HepG2 (cell line): ENCODE results near the gene HSPB3.

Experiments used
- BHLHE40 ChIP-seq: IDR thresholded peaks from 2 replicates; pipeline ENCODE4 v1.6.1; 2011; ENCODE audit warnings: low read length, improper control_type of control experiment
- JARID2 ChIP-seq: sonication (generic); formaldehyde crosslinking; IDR thresholded peaks from 2 replicates; pipeline ENCODE4 v1.8.1; 2023; ENCODE audit warnings: missing genetic modification reagents, inconsistent platforms; ENCODE audit not compliant: insufficient replicate concordance
- POLR2AphosphoS2 ChIP-seq: IDR thresholded peaks from 2 replicates; pipeline ENCODE4 v1.6.1; 2011; ENCODE audit warnings: low read depth, low read length, improper control_type of control experiment
- ZC3H4 ChIP-seq: sonication (generic); formaldehyde crosslinking; IDR thresholded peaks from 2 replicates; pipeline ENCODE4 v1.4.0; 2020; ENCODE audit warnings: missing genetic modification reagents, borderline replicate concordance
- ZNF12 ChIP-seq: sonication (generic); formaldehyde crosslinking; IDR thresholded peaks from 2 replicates; pipeline ENCODE4 v1.5.0; 2020; ENCODE audit warnings: missing genetic modification reagents
- ZNF124 ChIP-seq: sonication (generic); formaldehyde crosslinking; IDR thresholded peaks from 2 replicates; pipeline ENCODE4 v1.4.0; 2020; ENCODE audit warnings: missing genetic modification reagents
- ZNF205 ChIP-seq: IDR thresholded peaks from 2 replicates; pipeline ENCODE4 v1.6.1; 2018; ENCODE audit warnings: missing biosample characterization, missing genetic modification reagents
- TF ChIP-seq, protein P1 (sequence below): sonication (generic); formaldehyde crosslinking; IDR thresholded peaks from 2 replicates; pipeline ENCODE4 v1.4.0; 2020; ENCODE audit warnings: missing genetic modification reagents
- TF ChIP-seq, protein P2 (sequence below): sonication (generic); formaldehyde crosslinking; IDR thresholded peaks from 2 replicates; pipeline ENCODE4 v1.5.0; 2020; ENCODE audit warnings: mild to moderate bottlenecking, missing genetic modification reagents, moderate library complexity
- TF ChIP-seq, protein P3 (sequence below): sonication (generic); formaldehyde crosslinking; IDR thresholded peaks from 2 replicates; pipeline ENCODE4 v1.5.1; 2020; ENCODE audit warnings: missing genetic modification reagents, mild to moderate bottlenecking, borderline replicate concordance
- TF ChIP-seq, protein P4 (sequence below): sonication (generic); formaldehyde crosslinking; IDR thresholded peaks from 2 replicates; pipeline ENCODE4 v1.5.0; 2020; ENCODE audit warnings: missing genetic modification reagents
- TF ChIP-seq, protein P5 (sequence below): sonication (generic); formaldehyde crosslinking; IDR thresholded peaks from 2 replicates; pipeline ENCODE4 v1.8.0; 2022; ENCODE audit warnings: missing genetic modification reagents, mild to moderate bottlenecking, inconsistent platforms, borderline replicate concordance
- TF ChIP-seq, protein P6 (sequence below): sonication (generic); formaldehyde crosslinking; IDR thresholded peaks from 2 replicates; pipeline ENCODE4 v1.8.1; 2022; ENCODE audit warnings: mild to moderate bottlenecking, missing genetic modification reagents

GRCh38 chr5:54442271-54442670 is 13.2 kb upstream of the HSPB3 start:
- TF ChIP-seq BHLHE40 (no peak), ZNF124 (CRISPR knock-in tag) (no peak), JARID2 (CRISPR knock-in tag) (no peak), ZNF12 (CRISPR knock-in tag) (no peak), ZNF205 (CRISPR knock-in tag) (no peak), POLR2AphosphoS2 (no peak), ZC3H4 (no peak)
- TF ChIP-seq, protein P1, sequence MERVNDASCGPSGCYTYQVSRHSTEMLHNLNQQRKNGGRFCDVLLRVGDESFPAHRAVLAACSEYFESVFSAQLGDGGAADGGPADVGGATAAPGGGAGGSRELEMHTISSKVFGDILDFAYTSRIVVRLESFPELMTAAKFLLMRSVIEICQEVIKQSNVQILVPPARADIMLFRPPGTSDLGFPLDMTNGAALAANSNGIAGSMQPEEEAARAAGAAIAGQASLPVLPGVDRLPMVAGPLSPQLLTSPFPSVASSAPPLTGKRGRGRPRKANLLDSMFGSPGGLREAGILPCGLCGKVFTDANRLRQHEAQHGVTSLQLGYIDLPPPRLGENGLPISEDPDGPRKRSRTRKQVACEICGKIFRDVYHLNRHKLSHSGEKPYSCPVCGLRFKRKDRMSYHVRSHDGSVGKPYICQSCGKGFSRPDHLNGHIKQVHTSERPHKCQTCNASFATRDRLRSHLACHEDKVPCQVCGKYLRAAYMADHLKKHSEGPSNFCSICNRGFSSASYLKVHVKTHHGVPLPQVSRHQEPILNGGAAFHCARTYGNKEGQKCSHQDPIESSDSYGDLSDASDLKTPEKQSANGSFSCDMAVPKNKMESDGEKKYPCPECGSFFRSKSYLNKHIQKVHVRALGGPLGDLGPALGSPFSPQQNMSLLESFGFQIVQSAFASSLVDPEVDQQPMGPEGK (CRISPR knock-in tag): no peak
- TF ChIP-seq, protein P2, sequence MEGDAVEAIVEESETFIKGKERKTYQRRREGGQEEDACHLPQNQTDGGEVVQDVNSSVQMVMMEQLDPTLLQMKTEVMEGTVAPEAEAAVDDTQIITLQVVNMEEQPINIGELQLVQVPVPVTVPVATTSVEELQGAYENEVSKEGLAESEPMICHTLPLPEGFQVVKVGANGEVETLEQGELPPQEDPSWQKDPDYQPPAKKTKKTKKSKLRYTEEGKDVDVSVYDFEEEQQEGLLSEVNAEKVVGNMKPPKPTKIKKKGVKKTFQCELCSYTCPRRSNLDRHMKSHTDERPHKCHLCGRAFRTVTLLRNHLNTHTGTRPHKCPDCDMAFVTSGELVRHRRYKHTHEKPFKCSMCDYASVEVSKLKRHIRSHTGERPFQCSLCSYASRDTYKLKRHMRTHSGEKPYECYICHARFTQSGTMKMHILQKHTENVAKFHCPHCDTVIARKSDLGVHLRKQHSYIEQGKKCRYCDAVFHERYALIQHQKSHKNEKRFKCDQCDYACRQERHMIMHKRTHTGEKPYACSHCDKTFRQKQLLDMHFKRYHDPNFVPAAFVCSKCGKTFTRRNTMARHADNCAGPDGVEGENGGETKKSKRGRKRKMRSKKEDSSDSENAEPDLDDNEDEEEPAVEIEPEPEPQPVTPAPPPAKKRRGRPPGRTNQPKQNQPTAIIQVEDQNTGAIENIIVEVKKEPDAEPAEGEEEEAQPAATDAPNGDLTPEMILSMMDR (CRISPR knock-in tag): no peak
- TF ChIP-seq, protein P3, sequence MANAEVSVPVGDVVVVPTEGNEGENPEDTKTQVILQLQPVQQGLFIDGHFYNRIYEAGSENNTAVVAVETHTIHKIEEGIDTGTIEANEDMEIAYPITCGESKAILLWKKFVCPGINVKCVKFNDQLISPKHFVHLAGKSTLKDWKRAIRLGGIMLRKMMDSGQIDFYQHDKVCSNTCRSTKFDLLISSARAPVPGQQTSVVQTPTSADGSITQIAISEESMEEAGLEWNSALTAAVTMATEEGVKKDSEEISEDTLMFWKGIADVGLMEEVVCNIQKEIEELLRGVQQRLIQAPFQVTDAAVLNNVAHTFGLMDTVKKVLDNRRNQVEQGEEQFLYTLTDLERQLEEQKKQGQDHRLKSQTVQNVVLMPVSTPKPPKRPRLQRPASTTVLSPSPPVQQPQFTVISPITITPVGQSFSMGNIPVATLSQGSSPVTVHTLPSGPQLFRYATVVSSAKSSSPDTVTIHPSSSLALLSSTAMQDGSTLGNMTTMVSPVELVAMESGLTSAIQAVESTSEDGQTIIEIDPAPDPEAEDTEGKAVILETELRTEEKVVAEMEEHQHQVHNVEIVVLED (CRISPR knock-in tag): no peak
- TF ChIP-seq, protein P4, sequence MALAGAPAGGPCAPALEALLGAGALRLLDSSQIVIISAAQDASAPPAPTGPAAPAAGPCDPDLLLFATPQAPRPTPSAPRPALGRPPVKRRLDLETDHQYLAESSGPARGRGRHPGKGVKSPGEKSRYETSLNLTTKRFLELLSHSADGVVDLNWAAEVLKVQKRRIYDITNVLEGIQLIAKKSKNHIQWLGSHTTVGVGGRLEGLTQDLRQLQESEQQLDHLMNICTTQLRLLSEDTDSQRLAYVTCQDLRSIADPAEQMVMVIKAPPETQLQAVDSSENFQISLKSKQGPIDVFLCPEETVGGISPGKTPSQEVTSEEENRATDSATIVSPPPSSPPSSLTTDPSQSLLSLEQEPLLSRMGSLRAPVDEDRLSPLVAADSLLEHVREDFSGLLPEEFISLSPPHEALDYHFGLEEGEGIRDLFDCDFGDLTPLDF (CRISPR knock-in tag): no peak
- TF ChIP-seq, protein P5, sequence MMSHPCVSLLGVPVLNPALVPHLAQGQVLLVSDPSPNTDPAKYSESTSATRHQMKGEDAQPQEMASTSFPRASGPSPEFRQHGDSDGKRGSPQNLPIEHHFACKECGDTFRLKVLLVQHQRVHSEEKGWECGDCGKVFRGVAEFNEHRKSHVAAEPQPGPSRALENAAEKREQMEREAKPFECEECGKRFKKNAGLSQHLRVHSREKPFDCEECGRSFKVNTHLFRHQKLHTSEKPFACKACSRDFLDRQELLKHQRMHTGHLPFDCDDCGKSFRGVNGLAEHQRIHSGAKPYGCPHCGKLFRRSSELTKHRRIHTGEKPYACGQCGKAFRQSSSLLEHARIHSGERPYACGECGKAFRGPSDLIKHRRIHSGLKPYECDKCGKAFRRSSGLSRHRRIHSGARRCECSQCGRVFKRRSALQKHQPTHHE (CRISPR knock-in tag): no peak
- TF ChIP-seq, protein P6, sequence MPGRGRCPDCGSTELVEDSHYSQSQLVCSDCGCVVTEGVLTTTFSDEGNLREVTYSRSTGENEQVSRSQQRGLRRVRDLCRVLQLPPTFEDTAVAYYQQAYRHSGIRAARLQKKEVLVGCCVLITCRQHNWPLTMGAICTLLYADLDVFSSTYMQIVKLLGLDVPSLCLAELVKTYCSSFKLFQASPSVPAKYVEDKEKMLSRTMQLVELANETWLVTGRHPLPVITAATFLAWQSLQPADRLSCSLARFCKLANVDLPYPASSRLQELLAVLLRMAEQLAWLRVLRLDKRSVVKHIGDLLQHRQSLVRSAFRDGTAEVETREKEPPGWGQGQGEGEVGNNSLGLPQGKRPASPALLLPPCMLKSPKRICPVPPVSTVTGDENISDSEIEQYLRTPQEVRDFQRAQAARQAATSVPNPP (CRISPR knock-in tag): no peak
